Inflammatory macrophage (primary cell): ENCODE measurements around the gene FEM1B.
A peak's percentile ranks its signal among the peaks of the same experiment; 100 is the strongest.
"Not testable (repeated sequence)": the region's sequence is repeated elsewhere in the genome, so short reads cannot be mapped to it uniquely, and the experiment has no call there.

Experiments
- DNase-seq, 2 donors: peaks; one replicate each; pipeline ENCODE4 v3.0.0-alpha.2; 2020 to 2022
- total RNA-seq, 18 experiments: gene quantifications; one replicate each; lab custom pipeline; 2026; ENCODE audit warnings: mixed read lengths in 6 of 18, inconsistent platforms in 2 of 18; lab: John Stamatoyannopoulos, UW

The FEM1B gene
- total RNA-seq = 180 to 464 (median 327) reads per million in 18 experiments

DNA sequence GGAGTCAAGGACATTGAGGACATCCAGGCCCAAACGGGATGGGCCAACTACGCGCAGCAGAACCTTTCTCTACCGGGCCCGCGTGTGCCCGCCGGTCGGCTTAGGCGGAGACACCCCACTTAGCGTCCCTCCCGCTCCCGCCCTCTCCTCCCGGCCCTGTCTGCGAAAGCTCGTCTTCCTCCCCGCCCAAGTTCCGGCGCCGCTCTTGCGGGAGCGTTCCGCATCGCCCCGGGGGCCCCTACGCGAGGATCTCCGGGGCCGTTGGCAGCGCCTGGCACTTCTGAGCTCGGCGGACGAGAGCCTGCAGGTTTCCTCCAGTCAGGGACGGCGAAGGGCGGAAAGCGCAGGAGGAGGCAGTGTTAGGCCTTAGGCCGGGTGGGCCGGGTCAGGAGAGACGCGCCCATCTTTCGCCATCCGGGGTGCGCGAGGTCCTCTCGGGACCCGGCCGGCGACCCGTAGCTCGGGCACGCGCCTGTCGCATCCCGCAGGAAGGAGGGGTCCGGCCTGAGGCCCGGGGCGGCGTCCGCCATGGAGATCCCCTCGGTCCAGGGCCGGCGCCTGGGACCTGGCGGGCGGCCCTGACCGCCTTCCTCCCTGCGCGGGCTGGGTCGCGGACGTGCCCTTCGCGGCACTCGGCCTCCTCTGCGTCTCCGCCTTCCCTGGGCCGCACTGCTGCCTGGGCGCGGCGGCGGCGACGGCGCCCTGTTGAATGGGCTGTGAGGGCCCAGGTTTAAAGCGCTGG, at the start of gene FEM1B:
FEM1B (plus strand) TSS at position 143 of the 742 bp plus-strand sequence. CDS start 673 bp downstream, outside the sequence.
- DNase-seq = peak; percentile 92 to 94

DNA sequence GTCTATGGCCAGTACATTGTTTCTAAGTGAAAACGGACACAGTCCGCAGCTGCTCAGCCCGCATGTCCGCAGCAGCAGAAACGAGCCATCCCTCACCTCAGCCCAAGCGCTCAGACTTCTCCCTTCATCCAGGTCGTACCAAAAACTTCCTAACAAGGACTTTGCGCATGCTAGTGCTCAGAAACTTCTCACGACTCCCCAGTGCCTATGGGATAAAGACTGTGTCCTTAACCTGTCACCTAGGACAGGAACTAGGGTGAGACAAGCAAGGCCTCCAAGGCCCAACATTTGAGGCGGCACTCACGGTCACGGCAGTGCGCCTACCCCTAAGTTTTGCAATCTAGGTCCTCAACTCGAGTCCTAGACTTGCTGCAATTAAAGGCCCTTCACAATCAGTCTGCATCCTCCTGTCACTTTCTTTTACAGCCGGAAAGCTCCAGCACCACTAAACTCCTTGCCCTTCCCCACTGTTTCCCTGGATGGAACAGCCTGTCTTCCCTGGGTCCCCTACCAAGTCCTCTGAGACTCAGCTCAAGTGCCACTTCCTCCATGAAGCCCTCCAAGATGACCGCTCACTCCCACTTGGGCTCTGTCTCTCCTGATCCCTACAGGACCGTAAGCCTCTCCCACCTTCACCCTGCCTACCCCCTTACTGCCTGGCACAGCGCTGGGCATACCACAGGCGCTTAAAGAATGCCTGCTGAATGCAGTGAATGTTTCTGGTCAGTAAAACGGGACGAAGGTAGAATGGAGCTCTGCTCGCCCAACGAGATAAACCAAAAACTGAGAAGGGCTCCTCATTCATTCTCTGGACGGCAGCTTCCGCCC, 49.2 kb upstream of the FEM1B start:
- peak; percentile 14 to 33 for DNase-seq

DNA sequence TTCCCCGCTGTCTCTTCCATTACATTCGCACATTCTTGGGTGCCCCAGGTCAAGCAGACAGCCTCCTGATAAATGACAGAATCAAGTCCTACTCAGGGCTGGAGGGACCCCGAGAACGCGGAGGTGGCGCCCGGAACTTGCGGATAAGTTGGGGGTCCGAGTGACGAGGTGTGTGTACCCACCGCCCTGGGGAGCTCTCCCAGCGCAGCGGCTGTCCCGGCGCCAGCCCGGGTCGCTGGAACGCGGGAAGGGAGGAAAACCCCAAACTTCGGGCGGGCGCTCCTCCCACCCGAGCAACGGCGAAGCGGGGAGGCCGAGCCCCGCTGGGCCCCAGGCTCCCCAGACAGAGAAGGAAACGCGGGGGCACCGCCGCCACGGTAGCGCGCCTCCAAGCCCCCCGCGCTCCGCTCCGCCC, 48.6 kb upstream of the FEM1B start:
- no peak for DNase-seq

DNA sequence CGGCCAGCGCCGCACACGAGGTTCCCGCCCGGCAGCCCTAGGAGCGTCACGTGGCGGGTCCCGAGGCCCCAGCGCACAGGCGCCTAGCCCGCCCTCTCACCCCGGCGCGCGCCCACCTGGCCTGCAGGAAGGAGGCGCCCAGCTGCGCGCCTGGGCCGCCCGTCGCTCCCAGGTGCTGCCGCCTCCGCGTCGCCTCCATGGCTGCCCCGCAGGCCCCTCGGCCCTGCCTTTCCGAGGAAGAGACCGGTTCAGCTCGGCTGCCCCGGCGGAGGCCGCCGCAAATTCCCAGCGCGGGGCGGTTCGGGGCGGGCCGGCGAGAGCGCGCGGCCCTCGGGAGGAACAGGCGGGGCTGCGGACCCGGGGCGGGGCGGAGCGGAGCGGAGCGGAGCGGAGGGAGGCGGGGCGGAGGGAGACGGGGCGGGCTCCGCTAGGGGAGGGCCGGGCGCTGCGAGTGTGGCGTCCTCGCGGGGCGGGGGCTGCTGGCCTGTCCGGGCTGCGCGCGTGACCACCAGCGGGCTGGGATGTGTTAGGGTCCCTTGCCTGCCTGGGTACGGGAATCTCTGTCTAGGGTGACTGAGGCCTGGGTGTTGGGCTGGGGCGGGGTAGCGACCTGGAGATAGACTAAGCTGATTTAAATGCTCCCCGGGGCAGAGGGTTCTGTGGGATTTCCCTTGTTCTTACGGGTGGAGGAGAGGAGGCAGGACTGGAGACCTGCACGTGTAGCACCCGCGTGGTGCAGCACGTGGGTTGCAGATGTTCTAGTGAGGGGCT, 48.0 kb upstream of the FEM1B start, which contains the start of gene CLN6:
CLN6 (minus strand) TSS at position 343 of the 771 bp plus-strand sequence; CDS start at position 199, 144 bp downstream.
- peak; percentile 78 to 89 for DNase-seq

DNA sequence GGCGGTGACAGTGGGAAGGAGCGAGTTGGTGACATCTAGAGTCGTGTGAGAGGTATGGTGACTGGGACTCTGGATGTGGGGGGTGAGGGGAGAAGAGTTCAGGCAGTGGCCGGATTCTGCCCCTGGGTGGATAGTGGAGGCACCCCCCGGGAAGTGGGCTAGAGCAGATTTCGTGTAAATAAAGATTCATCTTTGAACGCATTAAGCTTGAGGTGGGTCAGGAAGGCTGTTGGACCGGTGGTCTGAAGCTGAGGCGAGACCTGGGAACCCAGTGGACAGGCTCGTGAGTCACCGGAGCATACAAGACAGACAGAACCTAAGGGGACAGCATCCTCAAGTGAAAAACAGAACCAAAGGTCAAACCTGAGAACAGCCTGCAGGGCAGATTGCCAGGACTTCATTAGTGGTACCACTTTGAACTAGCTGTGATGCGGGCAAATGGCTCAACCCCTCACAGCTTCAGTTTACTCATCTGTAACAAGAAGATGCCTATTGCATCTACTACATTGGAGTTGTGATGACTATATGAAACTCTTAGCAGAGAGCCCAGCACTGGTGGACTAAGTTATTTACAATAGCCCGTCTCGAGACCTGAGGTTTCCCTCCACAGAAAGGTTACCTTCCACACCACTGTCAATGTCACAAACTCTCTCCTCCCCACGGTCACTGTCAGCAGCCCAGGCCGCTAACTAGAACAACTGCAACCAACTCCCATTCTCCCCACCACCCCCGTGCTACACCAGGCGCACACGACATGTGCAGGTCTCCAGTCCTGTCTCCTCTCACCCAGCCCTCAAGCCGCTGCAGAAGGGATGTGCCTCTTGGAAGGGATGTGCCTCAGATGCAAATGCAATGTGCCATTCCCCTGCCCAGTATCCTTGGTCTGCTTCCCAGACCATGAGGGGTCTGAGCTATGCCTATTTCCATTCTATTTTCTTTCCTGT, 47.1 kb upstream of the FEM1B start:
- DNase-seq = no peak

DNA sequence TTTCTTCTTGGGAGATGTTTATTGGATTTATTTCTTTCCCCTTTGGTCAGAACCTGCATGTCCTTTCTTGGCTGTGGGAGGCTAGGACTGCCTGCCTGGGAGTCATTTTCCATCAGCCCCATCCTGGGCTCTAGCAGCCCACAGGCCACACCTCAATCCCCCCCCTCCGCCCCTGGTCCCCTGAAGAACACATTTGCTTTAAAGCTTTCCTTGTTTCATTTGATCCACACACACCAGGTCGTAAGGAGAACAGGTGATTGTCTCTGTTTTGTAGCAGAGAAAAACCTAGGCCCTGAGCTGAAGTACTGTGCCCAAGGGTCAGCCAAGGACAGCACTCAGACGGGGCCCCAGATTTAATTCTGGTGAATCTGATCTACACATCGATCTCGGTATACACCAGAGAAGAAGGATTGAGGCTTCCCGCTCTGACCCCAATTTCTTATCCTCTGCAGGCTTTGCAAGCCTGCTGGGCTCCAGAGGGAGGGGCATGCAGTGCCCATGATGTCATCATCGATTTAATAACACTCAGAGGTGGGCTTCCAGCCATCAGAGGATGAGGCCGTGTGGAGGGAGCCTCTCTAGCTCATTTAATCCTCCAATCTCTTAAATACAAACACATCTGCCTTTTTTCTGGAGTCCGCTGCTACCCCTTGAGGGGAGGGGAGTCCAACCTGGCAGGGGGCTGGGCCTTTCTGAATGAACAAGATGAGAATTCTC, 46.3 kb upstream of the FEM1B start:
- DNase-seq = no peak

DNA sequence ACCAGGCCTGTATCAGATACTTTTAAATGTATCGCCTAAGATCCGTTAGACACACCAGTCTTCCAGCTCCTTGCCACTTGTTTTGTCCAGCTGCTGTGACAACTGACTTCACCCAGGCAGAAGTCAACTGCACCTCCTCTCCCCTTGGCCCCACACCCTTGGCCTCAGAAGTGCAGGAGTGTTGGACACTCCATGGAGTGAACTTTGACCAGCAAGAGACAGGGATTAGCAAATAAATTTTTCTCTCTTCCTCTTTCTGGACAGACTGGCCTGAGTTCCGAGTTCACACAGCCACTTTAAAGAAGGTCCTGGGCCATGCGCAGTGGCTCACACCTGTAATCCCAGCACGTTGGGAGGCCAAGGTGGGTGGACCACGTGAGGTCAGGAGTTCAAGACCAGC, 45.1 kb upstream of the FEM1B start:
- peak; percentile 67 to 71 for DNase-seq

DNA sequence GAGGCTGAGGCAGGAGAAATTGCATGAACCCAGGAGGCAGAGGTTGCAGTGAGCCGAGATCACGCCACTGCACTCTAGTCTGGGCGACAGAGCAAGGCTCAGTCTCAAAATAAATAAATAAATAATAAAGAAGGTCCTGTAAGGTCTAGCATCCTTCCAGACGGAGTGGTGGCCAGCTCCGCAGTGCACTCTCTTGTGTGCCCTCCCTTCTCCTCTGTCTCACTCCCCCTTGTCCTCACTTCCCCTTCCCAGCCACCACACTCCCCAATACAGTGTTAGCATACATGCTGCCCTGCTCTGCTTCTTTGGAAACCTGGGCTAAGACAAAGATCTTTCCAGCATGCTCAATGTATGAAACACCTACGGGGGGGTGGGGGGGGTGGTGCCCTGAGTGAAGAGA, 44.6 kb upstream of the FEM1B start:
- peak; percentile 21 to 71 for DNase-seq

DNA sequence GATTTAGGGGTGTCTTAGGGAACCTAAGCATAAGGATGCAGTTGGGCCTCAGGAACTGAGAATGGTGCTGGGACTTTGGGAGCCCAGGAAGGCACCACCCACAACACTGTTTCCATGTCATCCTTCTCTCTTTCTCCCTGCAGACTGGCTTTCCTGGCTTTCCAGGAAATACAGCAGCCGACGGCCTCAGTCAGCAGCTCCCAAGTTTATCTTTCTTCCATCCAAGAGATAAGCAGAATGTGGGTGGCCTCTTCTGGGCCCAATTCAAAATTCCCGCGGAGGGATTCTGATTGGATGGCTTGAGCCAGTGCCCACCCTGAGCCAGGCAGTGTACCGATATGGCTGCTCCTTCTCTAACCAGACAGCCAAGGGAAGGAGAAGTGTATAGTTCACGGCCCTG, 43.5 kb upstream of the FEM1B start:
- DNase-seq = no peak

DNA sequence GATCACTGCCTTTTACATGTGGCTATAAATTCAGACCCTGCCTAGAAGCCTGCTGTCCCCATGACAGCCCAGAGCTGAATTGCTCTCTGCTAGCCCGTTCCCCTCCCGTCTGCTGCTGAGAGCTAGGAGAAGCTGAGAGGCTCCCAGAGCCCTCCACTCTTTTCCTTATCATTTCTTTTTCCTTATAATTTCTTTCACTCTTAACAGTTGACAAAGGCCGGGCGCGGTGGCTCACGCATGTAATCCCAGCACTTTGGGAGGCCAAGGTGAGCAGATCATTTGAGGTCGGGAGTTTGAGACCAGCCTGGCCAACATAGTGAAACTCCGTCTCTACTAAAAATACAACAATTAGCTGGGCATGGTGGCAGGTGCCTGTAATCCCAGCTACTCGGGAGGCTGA, 43.0 kb upstream of the FEM1B start:
- DNase-seq = not testable (repeated sequence)

DNA sequence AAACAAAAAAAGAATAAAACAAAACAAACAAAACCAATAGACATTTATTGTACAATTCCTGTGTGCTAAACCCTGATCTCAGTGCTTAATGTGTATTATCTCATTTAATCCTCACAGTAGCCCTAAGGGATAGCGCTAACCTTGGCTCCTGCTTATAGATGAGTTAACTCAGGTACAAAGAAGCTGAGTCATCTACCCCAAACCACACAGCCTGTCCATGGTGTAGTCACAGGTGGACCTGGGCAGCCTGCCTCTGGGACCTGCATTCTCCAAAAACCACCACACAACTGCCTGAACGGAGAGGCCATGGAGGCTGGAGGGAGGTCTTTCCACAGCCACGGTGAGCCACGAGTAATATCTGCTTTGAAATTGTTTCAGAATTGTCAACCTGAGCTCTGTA, 42.5 kb upstream of the FEM1B start:
- DNase-seq = no peak

DNA sequence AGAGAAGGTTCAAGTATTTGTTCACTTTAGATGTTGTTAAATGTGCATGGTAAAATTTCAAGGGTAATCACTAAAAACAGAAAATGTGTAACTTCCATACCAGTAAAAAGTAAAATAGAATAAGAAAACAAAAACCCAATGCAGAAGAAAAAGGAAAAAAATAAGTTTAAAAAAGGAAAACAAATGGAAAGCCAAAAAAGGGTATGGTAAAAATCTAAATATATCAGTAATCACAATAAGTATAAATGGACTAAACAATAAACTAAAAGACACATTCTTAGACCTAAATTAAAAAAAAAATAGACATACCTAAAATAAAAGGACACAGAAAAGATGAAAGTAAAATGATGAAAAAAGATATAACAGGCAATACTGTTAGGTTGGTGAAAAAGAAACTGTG, 38.5 kb upstream of the FEM1B start:
- no peak for DNase-seq

DNA sequence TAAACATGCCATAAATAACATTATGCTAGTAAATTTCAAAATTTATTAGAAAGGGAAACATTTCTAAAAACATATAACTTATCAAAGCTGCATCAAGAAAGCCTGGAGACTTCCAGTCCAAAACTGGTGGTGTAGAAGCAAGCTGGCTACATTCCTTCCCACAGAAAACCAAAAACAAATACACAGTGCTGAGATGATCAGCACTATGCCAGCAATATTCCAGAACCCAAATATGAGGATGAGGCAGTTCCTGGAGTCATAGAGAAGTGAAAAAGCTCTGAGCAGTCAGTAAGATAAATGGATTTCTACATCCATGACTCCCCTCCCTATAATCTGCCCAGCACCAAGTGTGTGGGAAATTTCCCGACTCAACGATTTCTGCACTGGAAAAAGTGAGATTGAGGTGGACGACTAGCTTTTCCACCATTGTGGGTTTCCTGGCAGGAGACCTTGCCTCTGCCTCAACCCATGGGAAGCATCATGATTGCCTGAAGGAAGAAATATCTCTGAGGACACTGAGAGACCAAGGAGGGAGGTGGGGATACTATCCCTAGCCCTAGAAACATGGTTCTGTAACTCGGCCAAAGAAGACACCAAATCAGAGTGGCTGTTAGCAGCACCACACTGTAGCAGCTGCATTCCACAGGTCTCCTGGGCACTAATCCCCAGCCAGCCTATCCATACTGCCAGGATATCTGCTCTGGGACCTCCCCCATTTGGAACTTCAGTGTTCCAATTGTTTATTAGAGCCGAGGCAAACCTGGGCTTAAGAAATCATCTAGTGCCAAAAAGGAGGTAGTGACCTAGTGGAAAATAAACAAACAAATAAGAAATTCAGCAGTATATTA, 36.2 kb upstream of the FEM1B start:
- DNase-seq = no peak

DNA sequence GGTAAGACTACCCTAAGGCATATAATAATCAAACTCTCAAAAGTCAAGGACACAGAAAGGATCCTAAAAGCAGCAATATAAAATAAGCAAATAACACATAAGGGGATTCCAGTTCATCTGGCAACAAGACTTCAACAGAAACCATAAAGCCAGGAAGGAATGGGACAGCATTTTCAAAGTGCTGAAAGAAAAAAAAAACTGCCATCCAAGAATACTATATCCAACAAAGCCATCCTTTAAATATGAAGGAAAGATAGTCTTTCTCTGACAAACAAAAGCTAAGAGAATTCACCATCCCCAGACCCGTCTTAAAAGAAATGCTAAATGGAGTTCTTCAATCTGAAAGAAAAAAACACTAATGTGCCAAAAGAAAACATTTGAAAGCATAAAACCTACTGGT, 33.3 kb upstream of the FEM1B start:
- no peak for DNase-seq

DNA sequence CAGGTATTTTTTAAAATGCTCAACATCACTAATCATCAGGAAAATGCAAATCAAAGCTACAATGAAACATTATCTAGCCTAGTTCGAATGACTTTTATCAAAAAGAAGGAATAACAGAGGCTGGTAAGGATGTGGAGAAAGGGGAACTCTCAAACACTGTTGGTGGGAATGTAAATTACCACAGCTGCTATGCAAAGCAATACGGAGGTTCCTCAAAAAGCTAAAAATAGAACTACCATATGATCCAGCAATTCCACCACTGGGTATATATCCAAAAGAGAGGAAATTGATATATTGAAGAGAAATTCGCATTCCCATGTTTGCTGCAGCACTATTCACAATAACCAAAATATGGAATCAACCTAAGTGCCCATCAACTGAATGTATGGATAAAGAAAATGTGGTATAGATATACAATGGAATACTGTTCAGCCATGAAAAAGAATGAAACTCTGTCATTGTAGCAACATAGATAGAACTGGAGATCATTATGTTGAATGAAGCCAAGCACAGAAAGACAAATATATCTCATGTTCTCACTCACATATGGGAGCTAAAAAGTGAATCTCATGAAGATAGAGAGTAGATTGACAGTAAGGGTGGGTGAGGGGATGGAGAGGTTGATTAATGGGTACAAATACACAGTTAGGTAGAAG, 28.4 kb upstream of the FEM1B start:
- peak; percentile 75 to 76 for DNase-seq

DNA sequence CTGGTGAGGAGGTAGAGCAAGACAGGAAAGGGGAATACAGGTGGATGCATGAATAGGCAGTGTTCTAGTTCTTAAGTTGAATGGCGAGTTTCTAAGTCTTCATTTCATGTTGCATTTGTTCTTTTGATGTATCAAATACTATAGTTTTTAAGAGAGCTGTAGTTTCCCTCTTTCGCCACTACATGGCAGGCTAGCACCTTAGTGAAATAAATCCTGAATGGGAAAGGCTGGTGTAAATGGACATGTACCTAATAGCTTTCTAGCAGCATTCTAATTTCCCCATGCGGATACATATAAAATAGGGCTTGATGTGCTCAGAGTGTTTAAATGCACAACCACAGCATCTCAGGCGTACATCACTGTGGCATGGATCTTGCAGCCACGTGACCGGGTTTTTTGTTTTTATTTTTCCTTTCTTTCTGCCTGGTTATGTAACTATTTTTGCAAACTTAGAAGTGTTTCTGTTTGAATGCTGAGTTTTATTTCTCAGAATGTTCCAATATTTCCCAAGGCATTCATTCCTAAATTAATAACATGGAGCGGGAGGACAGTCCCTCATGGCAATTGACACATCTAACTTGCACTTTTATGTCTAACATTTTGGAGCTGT, 24.5 kb upstream of the FEM1B start:
- peak; percentile 79 to 88 for DNase-seq

DNA sequence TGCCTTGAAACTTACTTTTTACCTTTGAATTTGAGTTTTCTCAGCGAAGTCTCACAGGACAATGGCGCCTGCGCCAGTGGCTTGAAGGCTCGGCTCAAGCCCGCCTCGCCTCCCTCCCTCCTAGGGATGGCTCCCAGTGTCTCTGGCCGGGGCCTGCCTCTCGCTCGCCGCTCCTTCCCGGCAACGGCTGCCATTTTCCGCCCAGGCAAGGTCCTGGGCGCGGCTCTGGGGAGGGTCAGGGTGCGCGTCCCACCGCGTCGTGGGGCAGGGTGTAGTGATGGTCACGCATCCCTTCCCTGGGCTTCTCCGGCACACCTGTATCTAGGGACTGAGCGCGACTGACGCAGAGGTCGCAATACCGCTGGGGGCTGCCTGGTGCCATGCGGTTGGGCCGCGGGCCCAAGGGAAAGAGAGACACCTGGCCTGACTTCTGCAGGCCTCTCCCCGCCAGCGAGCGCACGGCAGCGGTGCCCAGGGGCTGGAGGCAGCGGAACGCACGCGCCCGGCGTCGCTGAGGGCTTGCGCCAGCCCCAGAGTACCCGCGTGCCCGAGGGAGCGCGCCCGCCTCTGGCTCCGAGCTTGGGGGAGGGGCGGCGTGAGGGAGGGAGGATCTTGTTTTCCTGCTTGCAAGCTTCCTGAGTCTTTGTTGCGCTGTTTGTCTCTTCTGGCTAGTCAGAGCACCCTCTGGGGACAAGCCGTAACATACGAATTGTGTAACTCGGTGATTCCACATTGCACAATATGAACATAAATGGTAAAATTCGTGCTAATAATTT, 20.7 kb upstream of the FEM1B start:
- peak; percentile 96 to 97 for DNase-seq

DNA sequence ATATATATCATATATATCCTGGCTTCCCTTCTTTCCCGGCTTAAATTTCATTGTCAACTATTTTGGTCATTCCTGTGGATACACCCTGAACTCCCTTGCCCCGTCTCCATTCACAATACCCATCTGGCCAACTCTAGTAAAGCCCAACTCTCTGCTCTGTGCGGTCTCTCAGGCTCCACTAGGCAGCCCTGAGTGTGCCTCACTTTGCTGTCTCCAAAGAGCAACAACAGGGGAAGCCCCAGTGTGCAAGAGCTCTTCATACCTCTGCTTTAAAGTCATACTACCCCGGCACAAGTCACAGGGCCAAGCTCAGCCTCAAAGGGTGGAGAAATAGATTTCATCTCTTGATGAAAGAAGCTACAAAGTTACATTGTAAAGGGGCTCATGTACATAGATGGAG, 18.9 kb upstream of the FEM1B start:
- peak in 1 of 2 donors; percentile 53 for DNase-seq
